ENCODE results near the gene PLBD1. TPM values are rescaled to one million over a fixed set of nuclear protein-coding genes. Genes with fewer than 3 reads are reported as not detected.

PLBD1 gene
- total RNA-seq, 4 donors from 2014 or later, result 30.8 to 74.6 (median 40.4) TPM

- Histone ChIP-seq H3K36me3 (peaks cover 0 to 2% (median 0%) of the 10 kb centered on the region in 4 donors), H3K9me3 (peaks cover 41 to 52% of the 10 kb centered on the region in 2 donors), H3K4me1 (no peaks in the 10 kb centered on the region), H3K27ac (no peak overlapping the region), H3K27me3 (no peaks in the 10 kb centered on the region), H3K4me3 (no peak overlapping the region)
- 82 to 86% methylated on average over 3 of the region's 3 CpGs for WGBS, 2 donors (ENCODE audit: low coverage in 1 of 2)
- in situ Hi-C loops (cut with MboI; ENCODE audit: low pct_ligation_motif_present in 1 of 4, low pct_unique_long_range_greater_than_20kb in 1 of 4, low sequenced_read_pairs in 3 of 4) (loop anchor here in 3 of 4 donors (25.0 kb wide), 2 partner anchors 93 to 368 kb away; no protein-coding TSS in a partner anchor), intact Hi-C loops (cut with DNase I; ENCODE audit: low total_unique reads) (no loop called here)
- TF ChIP-seq EP300 (IDR thresholded peaks at IDR 0.05; ENCODE audit: low read depth) (no peak), POLR2A (IDR thresholded peaks at IDR 0.05) (no peak), POLR2AphosphoS5 (IDR thresholded peaks at IDR 0.05) (no peak), CTCF (IDR thresholded peaks at IDR 0.05) (no peak)
- DNase-seq, result no peak
Measured at GRCh38 chr12:14605401-14605989, 37.8 kb upstream of the PLBD1 start.

- H3K27me3 ChIP-seq, result no peaks in the 10 kb centered on the region
- in situ Hi-C loops (cut with MboI; ENCODE audit: low pct_ligation_motif_present in 1 of 4, low pct_unique_long_range_greater_than_20kb in 1 of 4, low sequenced_read_pairs in 3 of 4) (loop anchor here in 3 of 4 donors (25.0 kb wide), 2 partner anchors 90 to 365 kb away; no protein-coding TSS in a partner anchor), intact Hi-C loops (cut with DNase I; ENCODE audit: low total_unique reads) (no loop called here)
- no peak overlapping the region for H3K27ac ChIP-seq
- H3K4me3 ChIP-seq, result no peak overlapping the region
- TF ChIP-seq EP300 (IDR thresholded peaks at IDR 0.05; ENCODE audit: low read depth), result no peak
- no peak for TF ChIP-seq POLR2A (IDR thresholded peaks at IDR 0.05)
- TF ChIP-seq POLR2AphosphoS5 (IDR thresholded peaks at IDR 0.05), result no peak
- no peak for TF ChIP-seq CTCF (IDR thresholded peaks at IDR 0.05)
- 27 to 46% methylated on average over 4 of the region's 4 CpGs for WGBS, 2 donors (ENCODE audit: low coverage in 1 of 2)
- H3K36me3 ChIP-seq, result no peaks in the 10 kb centered on the region
- DNase-seq, result no peak
- no peaks in the 10 kb centered on the region for H3K4me1 ChIP-seq
- peaks cover 26 to 36% of the 10 kb centered on the region in 2 donors for H3K9me3 ChIP-seq
Measured at GRCh38 chr12:14601692-14602478, 34.2 kb upstream of the PLBD1 start.

- Histone ChIP-seq H3K4me3 (no peak overlapping the region), H3K4me1 (no peaks in the 10 kb centered on the region), H3K27me3 (no peaks in the 10 kb centered on the region), H3K27ac (no peak overlapping the region), H3K9me3 (no peaks in the 10 kb centered on the region), H3K36me3 (no peaks in the 10 kb centered on the region)
- in situ Hi-C loops (cut with MboI; ENCODE audit: low pct_ligation_motif_present in 1 of 4, low pct_unique_long_range_greater_than_20kb in 1 of 4, low sequenced_read_pairs in 3 of 4) (no loop called here), intact Hi-C loops (cut with DNase I; ENCODE audit: low total_unique reads) (no loop called here)
- TF ChIP-seq CTCF (IDR thresholded peaks at IDR 0.05), result no peak
- 93 to 94% methylated on average over 3 of the region's 3 CpGs for WGBS, 2 donors (ENCODE audit: low coverage in 1 of 2)
- no peak for DNase-seq
Measured at GRCh38 chr12:14597480-14597879, 29.8 kb upstream of the PLBD1 start.

- DNase-seq, result no peak
- Histone ChIP-seq H3K4me3 (no peak overlapping the region), H3K27me3 (no peaks in the 10 kb centered on the region), H3K4me1 (no peaks in the 10 kb centered on the region), H3K36me3 (no peaks in the 10 kb centered on the region), H3K9me3 (no peaks in the 10 kb centered on the region), H3K27ac (no peak overlapping the region)
- 25 to 46% methylated on average over 1 of the region's 1 CpG for WGBS, 2 donors (ENCODE audit: low coverage in 1 of 2)
- intact Hi-C loops (cut with DNase I; ENCODE audit: low total_unique reads) (no loop called here), in situ Hi-C loops (cut with MboI; ENCODE audit: low pct_ligation_motif_present in 1 of 4, low pct_unique_long_range_greater_than_20kb in 1 of 4, low sequenced_read_pairs in 3 of 4) (no loop called here)
- no peak for TF ChIP-seq CTCF (IDR thresholded peaks at IDR 0.05)
- no peak for TF ChIP-seq EP300 (IDR thresholded peaks at IDR 0.05; ENCODE audit: low read depth)
- TF ChIP-seq POLR2A (IDR thresholded peaks at IDR 0.05), result no peak
- TF ChIP-seq POLR2AphosphoS5 (IDR thresholded peaks at IDR 0.05), result no peak
Measured at GRCh38 chr12:14591719-14592118, 24.0 kb upstream of the PLBD1 start.

Measured in transverse colon (tissue), 4 donors.